GM20000 (cell line): ENCODE results near the gene NSG1.

Experiments used
- DNase-seq: peaks from one replicate; pipeline ENCODE4 v3.0.0; 2012; ENCODE audit warnings: low spot score
- CTCF ChIP-seq: IDR thresholded peaks from 2 replicates; pipeline ENCODE4 v1.5.1; 2012; ENCODE audit warnings: mild to moderate bottlenecking, control low read depth; ENCODE audit errors: extremely low read depth, missing control alignments

Gene NSG1

GRCh38 chr4:4386296-4386735, 586 bp upstream of the NSG1 start:
- no peak for DNase-seq
- no peak for TF ChIP-seq CTCF

- DNase-seq = no peak
- TF ChIP-seq CTCF = no peak
These were observed 819 bp downstream of the NSG1 start for GRCh38 chr4:4387531-4388310.

- no peak for DNase-seq
- TF ChIP-seq CTCF = no peak
These were observed 1.4 kb downstream of the NSG1 start for GRCh38 chr4:4388311-4388790.

DNA sequence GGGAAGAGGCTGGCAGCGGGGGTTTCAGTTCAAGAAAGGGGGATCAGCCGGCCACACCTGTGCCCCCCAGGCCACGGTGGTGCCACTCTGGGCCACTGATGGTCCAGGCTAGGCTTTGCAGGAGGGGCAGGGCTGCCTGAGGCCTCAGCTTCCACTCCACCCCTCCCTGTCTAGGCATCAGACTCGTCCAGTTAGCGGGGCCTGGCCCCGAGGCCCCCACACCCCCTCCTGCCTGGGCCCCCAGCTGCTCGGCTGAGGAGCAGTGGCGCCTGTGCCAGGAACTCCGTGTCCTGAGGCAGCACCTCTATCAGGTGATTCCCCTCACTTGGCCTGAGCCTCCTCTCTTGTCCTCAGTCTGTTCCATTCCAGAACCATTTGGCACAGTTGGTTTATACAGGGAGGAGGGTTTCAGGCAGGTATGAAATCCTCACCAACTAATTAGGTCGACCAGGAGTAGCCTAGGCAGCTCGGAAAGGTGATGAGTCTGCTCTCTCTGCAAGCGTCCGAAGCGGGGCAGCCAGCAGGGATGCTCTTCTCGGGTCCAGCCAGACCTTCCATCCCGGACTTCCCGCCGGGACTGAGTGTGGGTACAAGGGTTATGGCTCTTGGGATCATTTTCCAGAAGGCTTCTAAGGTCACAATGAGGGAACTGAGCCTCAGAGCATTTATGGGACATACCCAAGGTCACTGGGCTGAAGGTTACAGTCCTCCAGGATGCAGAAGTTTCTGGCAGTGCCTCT, 2.1 kb downstream of the NSG1 start:
- TF ChIP-seq CTCF = no peak
- DNase-seq = no peak

DNA sequence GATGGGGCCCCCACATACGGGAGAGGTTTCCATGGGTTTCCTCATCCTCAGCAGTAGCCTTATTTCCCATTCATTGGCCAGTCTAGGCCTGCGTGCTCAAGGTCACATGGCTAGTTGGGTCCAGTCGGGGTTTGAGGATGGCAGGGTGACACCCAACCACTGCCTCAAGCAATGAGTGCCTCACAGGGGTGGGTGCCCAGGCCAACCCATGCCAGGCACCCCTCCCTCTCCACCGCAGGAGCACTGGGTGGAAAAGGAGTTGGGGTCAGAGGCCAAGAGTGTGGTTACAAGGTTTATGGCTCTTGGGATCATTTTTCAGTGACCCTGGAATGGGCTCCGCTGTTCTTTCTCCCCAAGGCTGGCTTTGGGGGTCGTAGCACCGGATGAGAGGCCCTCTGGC, 3.1 kb downstream of the NSG1 start:
- no peak for DNase-seq
- no peak for TF ChIP-seq CTCF

DNA sequence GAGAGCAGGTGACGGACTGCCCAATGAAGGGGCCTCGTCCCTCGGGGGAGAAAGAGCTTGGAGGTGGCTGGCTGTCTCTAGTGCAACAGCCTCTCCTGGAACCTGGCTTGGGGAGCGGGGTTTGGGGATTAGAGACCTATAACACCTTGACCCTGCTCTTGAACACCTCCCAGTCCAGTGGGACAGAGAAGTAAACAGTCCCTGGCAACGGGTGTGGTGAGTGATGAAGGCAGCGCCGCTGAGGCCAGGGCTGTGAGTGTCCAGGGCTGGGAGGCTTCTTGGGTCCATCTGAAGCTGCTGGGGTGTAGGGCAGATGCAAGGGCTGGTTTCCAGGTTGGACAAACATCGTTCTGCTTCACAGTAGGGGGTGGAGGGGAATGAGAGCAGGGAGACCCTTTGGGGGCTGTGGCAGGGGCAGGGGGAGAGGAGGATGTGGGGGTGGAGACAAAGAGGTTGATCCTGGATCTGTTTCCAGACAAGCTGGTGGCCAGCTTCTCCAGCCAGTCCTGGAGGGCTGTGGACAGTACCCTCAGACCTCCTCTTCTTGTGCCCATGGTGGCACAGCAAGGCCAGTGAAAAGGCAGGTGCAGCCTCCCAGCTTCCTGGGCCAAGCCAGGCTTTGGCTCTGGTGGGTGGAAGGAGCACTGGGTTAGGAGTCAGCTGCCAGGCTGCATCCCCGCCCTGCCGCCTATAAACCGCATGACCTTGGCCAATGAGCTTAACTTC, 3.8 kb downstream of the NSG1 start:
- no peak for TF ChIP-seq CTCF
- DNase-seq = no peak
